A549 (cell line): ENCODE measurements around the gene PLPPR4. TPM values are rescaled to one million over a fixed set of nuclear protein-coding genes. Genes with fewer than 3 reads are reported as not detected.

Source experiments
- ATAC-seq, 2 experiments: fragments of 200-7000 bp in 1 of 2; fragments of >200 bp in 1 of 2; cut with Nextera tagmentation in 1 of 2; cut with Tn5 transposase in 1 of 2; 3 replicates each; pipeline versions ENCODE4 v1.8.0 to v1.9.1; 2018 to 2020; ENCODE audit warnings: mild to moderate bottlenecking in 1 of 2, moderate library complexity in 1 of 2
- CTCF ChIA-PET: fragments of 300-600 bp; sonication (Branson Sonifier 250); formaldehyde crosslinking; extraction: SDS; loops from one replicate; lab custom pipeline; 2021; ENCODE audit warnings: antibody characterized with exemption, inconsistent platforms; lab: Yijun Ruan, JAX
- POLR2A ChIA-PET: fragments of 350-600 bp; formaldehyde crosslinking; extraction: SDS; loops from one replicate; lab custom pipeline; 2021; ENCODE audit warnings: antibody characterized with exemption, inconsistent platforms; lab: Yijun Ruan, JAX
- DNase-seq, 2 experiments: peaks; one replicate each; pipeline versions ENCODE4 v3.0.0 to v3.0.0-alpha.2; 2011 to 2016; ENCODE audit warnings: low read depth in 1 of 2, low spot score in 1 of 2
- FAIRE-seq: peaks from 2 replicates; lab custom pipeline; 2011; peaks lifted over from hg19 to GRCh38; lab: Jason Lieb, UNC
- H3K27ac ChIP-seq, 2 experiments: fragments of >200 bp; sonication (Bioruptor Twin); formaldehyde crosslinking; 3 replicates each; pipeline ENCODE4 v1.5.1; 2016 to 2017
- H3K4me1 ChIP-seq: fragments of >200 bp; sonication (Bioruptor Twin); formaldehyde crosslinking; 3 replicates; pipeline ENCODE4 v1.6.1; 2016
- H3K4me2 ChIP-seq: fragments of >200 bp; sonication (Bioruptor Twin); formaldehyde crosslinking; 3 replicates; pipeline ENCODE4 v1.6.1; 2016
- H3K4me3 ChIP-seq: fragments of >200 bp; sonication (Bioruptor Twin); formaldehyde crosslinking; 3 replicates; pipeline ENCODE4 v1.5.1; 2016
- H3K9me3 ChIP-seq: fragments of >200 bp; sonication (Bioruptor Twin); formaldehyde crosslinking; 3 replicates; pipeline ENCODE4 v1.6.1; 2016
- BHLHE40 ChIP-seq: IDR thresholded peaks from 2 replicates; pipeline ENCODE4 v1.6.1; 2012; ENCODE audit warnings: low read depth, low read length, inconsistent platforms
- CBX8 ChIP-seq: fragments of 200-600 bp; sonication (generic); IDR thresholded peaks from 2 replicates; pipeline ENCODE4 v1.6.1; 2016
- CEBPB ChIP-seq, 2 experiments: fragments of >200 bp in 1 of 2; sonication (Bioruptor Twin) in 1 of 2; formaldehyde crosslinking in 1 of 2; IDR thresholded peaks; 2 replicates each; pipeline ENCODE4 v1.6.1; 2012 to 2016
- CHD2 ChIP-seq: fragments of 150-350 bp; IDR thresholded peaks from 2 replicates; pipeline ENCODE4 v1.6.1; 2014; ENCODE audit warnings: low read length; ENCODE audit not compliant: partially characterized antibody
- CHD4 ChIP-seq: fragments of 200-600 bp; sonication (generic); IDR thresholded peaks from 2 replicates; pipeline ENCODE4 v1.6.1; 2016; ENCODE audit warnings: antibody characterized with exemption, mild to moderate bottlenecking, borderline replicate concordance
- EHF ChIP-seq: fragments of 250-450 bp; sonication (Bioruptor Pico); IDR thresholded peaks from 2 replicates; pipeline ENCODE4 v1.5.0; 2020; ENCODE audit warnings: mild to moderate bottlenecking
- EHMT2 ChIP-seq: fragments of 200-600 bp; sonication (generic); IDR thresholded peaks from 2 replicates; pipeline ENCODE4 v1.6.1; 2016; ENCODE audit warnings: antibody characterized with exemption, low read depth, mild to moderate bottlenecking, moderate library complexity
- EP300 ChIP-seq, 2 experiments: fragments of >200 bp; sonication (Bioruptor Twin); formaldehyde crosslinking; IDR thresholded peaks; 2 replicates in 1 of 2; 3 replicates in 1 of 2; pipeline ENCODE4 v1.6.1; 2016 to 2017
- FOXS1 ChIP-seq: fragments of 250-450 bp; sonication (Bioruptor Pico); IDR thresholded peaks from 2 replicates; pipeline ENCODE4 v1.5.0; 2020; ENCODE audit warnings: mild to moderate bottlenecking, moderate library complexity
- GATA3 ChIP-seq: IDR thresholded peaks from 2 replicates; pipeline ENCODE4 v1.6.1; 2012; ENCODE audit warnings: borderline replicate concordance
- HDAC2 ChIP-seq: fragments of 200-600 bp; sonication (generic); IDR thresholded peaks from 2 replicates; pipeline ENCODE4 v1.6.1; 2016
- HES2 ChIP-seq: fragments of >200 bp; sonication (Bioruptor Twin); formaldehyde crosslinking; IDR thresholded peaks from 2 replicates; pipeline ENCODE4 v1.6.1; 2016
- HEYL ChIP-seq: fragments of 250-450 bp; sonication (Bioruptor Pico); IDR thresholded peaks from 2 replicates; pipeline ENCODE4 v1.8.0; 2021; ENCODE audit warnings: mild to moderate bottlenecking, moderate library complexity
- HOXA7 ChIP-seq: fragments of 250-450 bp; sonication (Bioruptor Pico); IDR thresholded peaks from 2 replicates; pipeline ENCODE4 v1.5.0; 2020; ENCODE audit warnings: mild to moderate bottlenecking, moderate library complexity
- JUN ChIP-seq, 2 experiments: fragments of >200 bp; sonication (Bioruptor Twin); formaldehyde crosslinking; IDR thresholded peaks; 2 replicates in 1 of 2; 3 replicates in 1 of 2; pipeline ENCODE4 v1.6.1; 2016 to 2017
- KDM5A ChIP-seq: fragments of 200-600 bp; sonication (generic); IDR thresholded peaks from 2 replicates; pipeline ENCODE4 v1.6.1; 2016; ENCODE audit warnings: antibody characterized with exemption, mild to moderate bottlenecking
- MAX ChIP-seq: IDR thresholded peaks from 2 replicates; pipeline ENCODE4 v1.6.1; 2012
- MAZ ChIP-seq: fragments of 150-350 bp; IDR thresholded peaks from 2 replicates; pipeline ENCODE4 v1.6.1; 2014; ENCODE audit warnings: antibody characterized with exemption, low read depth, low read length, borderline replicate concordance
- NPAS2 ChIP-seq: fragments of 250-450 bp; sonication (Bioruptor Pico); IDR thresholded peaks from 2 replicates; pipeline ENCODE4 v1.8.0; 2022; ENCODE audit warnings: mild to moderate bottlenecking, moderate library complexity, borderline replicate concordance
- NR3C1 ChIP-seq: fragments of >200 bp; sonication (Bioruptor Twin); formaldehyde crosslinking; IDR thresholded peaks from 3 replicates; pipeline ENCODE4 v1.6.1; 2017
- RAD21 ChIP-seq, 2 experiments: fragments of >200 bp in 1 of 2; sonication (Bioruptor Twin) in 1 of 2; formaldehyde crosslinking in 1 of 2; IDR thresholded peaks in 1 of 2; conservative IDR thresholded peaks in 1 of 2; 2 replicates in 1 of 2; 3 replicates in 1 of 2; pipeline ENCODE4 v1.6.1; 2012 to 2018; ENCODE audit warnings: inconsistent platforms in 1 of 2
- RARB ChIP-seq: fragments of 250-450 bp; sonication (Bioruptor Pico); IDR thresholded peaks from 2 replicates; pipeline ENCODE4 v1.8.0; 2021; ENCODE audit warnings: mild to moderate bottlenecking, moderate library complexity
- RCOR1 ChIP-seq: fragments of 150-350 bp; IDR thresholded peaks from 2 replicates; pipeline ENCODE4 v1.6.1; 2014; ENCODE audit warnings: antibody characterized with exemption, low read length, low read depth
- RFX5 ChIP-seq: fragments of 450-650 bp; IDR thresholded peaks from 2 replicates; pipeline ENCODE4 v1.7.1; 2014; ENCODE audit warnings: antibody characterized with exemption, mild to moderate bottlenecking, moderate library complexity
- RNF2 ChIP-seq: fragments of 200-600 bp; sonication (generic); IDR thresholded peaks from 2 replicates; pipeline ENCODE4 v1.6.1; 2016; ENCODE audit warnings: low read depth, mild to moderate bottlenecking, antibody characterized with exemption, moderate library complexity, borderline replicate concordance
- SREBF2 ChIP-seq: fragments of 450-650 bp; IDR thresholded peaks from 2 replicates; pipeline ENCODE4 v1.6.1; 2014; ENCODE audit warnings: mild to moderate bottlenecking, moderate library complexity
- USF2 ChIP-seq: fragments of 450-650 bp; IDR thresholded peaks from 2 replicates; pipeline ENCODE4 v1.6.1; 2014; ENCODE audit warnings: antibody characterized with exemption
- ZC3H11A ChIP-seq: fragments of 450-650 bp; IDR thresholded peaks from 2 replicates; pipeline ENCODE4 v1.6.1; 2014; ENCODE audit warnings: antibody characterized with exemption, mild to moderate bottlenecking
- WGBS: methylation state at CpG from one replicate; pipeline ENCODE4 v1.1.6; 2017; ENCODE audit errors: missing lambda C conversion rate; 5-methylcytosine and 5-hydroxymethylcytosine counted together
- polyA plus RNA-seq, 4 experiments: library from polyadenylated mRNA; depleted of rRNA in 3 of 4; stranded (reverse); fragments of >200 nt; fragmentation: RNase III in 1 of 4; extraction: RNeasy Plus Mini Kit Qiagen cat#74134 plus additional on column Dnase treatment in 1 of 4; gene quantifications; 2 replicates in 3 of 4; 3 replicates in 1 of 4; pipeline ENCODE4 v1.2.3, GENCODE V29; 2011 to 2017

The PLPPR4 gene
- polyA plus RNA-seq, 2 of the 4 experiments (the other 2 are of a cell fraction), result not detected

GRCh38 chr1:99239690-99240089 lies 24.6 kb upstream of the PLPPR4 start:
- no peak for TF ChIP-seq CEBPB (IDR thresholded peaks at IDR 0.05)
- no peak for TF ChIP-seq EHMT2
- no peak for TF ChIP-seq MAZ
- TF ChIP-seq USF2, result no peak
- TF ChIP-seq HES2, result no peak
- no peak for TF ChIP-seq CHD2
- TF ChIP-seq EHF, result no peak
- no peak for TF ChIP-seq HEYL (CRISPR knock-in tag)
- no peak for TF ChIP-seq CHD4
- no peak for TF ChIP-seq NPAS2 (CRISPR knock-in tag)
- TF ChIP-seq NR3C1, result no peak
- no peak for TF ChIP-seq MAX
- TF ChIP-seq HOXA7 (CRISPR knock-in tag), result no peak
- no peak for TF ChIP-seq RARB
- no peak for TF ChIP-seq KDM5A
- no peak for TF ChIP-seq BHLHE40
- no peak for FAIRE-seq
- no peak for DNase-seq
- Histone ChIP-seq H3K4me1 (no peaks in the 10 kb centered on the region), H3K9me3 (no peaks in the 10 kb centered on the region), H3K27ac (no peak overlapping the region), H3K4me3 (no peak overlapping the region), H3K4me2 (no peak overlapping the region)
- ChIA-PET POLR2A (no interaction called here), CTCF (no interaction called here)
- ATAC-seq, result no peak
- 40% methylated on average over 6 of the region's 6 CpGs for WGBS

- no peak for FAIRE-seq
- Histone ChIP-seq H3K4me3 (no peak overlapping the region), H3K9me3 (no peaks in the 10 kb centered on the region), H3K27ac (no peak overlapping the region), H3K4me1 (no peaks in the 10 kb centered on the region), H3K4me2 (no peak overlapping the region)
- no peak for DNase-seq
- POLR2A ChIA-PET, result no interaction called here
- WGBS, result 53% methylated on average over 2 of the region's 2 CpGs
- CTCF ChIA-PET, result no interaction called here
- TF ChIP-seq HES2 (no peak), RFX5 (no peak), HOXA7 (CRISPR knock-in tag) (no peak), NR3C1 (no peak), JUN (IDR thresholded peaks at IDR 0.05) (no peak), RNF2 (no peak), FOXS1 (CRISPR knock-in tag) (no peak), USF2 (no peak)
- no peak for ATAC-seq
Measured at GRCh38 chr1:99240621-99241020, 23.7 kb upstream of the PLPPR4 start.

GRCh38 chr1:99246152-99246551 lies 18.1 kb upstream of the PLPPR4 start:
- ChIA-PET POLR2A (no interaction called here), CTCF (no interaction called here)
- no peak overlapping the region for H3K27ac ChIP-seq
- ATAC-seq, result no peak
- TF ChIP-seq HOXA7 (CRISPR knock-in tag) (no peak), ZC3H11A (no peak), EHF (no peak), CBX8 (no peak), CHD2 (no peak), CHD4 (no peak), MAZ (no peak), RCOR1 (no peak), USF2 (no peak), HDAC2 (no peak), GATA3 (no peak), SREBF2 (no peak), RAD21 (conservative IDR thresholded peaks at IDR 0.05 in 1 of 2, IDR thresholded peaks at IDR 0.05 in 1 of 2) (no peak), EP300 (IDR thresholded peaks at IDR 0.05) (no peak)
- H3K4me1 ChIP-seq, result no peaks in the 10 kb centered on the region
- FAIRE-seq, result no peak
- 76% methylated on average over 1 of the region's 3 CpGs for WGBS
- DNase-seq, result no peak
- no peak overlapping the region for H3K4me2 ChIP-seq
- no peaks in the 10 kb centered on the region for H3K9me3 ChIP-seq
- no peak overlapping the region for H3K4me3 ChIP-seq
